Measurements from ENCODE around the gene LIFR. TPM values are rescaled to one million over a fixed set of nuclear protein-coding genes. Genes with fewer than 3 reads are reported as not detected.
A peak's percentile ranks its signal among the peaks of the same experiment; 100 is the strongest.

Gene LIFR
- total RNA-seq, 4 donors from 2014 or later, result 3.1 to 72.9 (median 16.9) TPM

DNA sequence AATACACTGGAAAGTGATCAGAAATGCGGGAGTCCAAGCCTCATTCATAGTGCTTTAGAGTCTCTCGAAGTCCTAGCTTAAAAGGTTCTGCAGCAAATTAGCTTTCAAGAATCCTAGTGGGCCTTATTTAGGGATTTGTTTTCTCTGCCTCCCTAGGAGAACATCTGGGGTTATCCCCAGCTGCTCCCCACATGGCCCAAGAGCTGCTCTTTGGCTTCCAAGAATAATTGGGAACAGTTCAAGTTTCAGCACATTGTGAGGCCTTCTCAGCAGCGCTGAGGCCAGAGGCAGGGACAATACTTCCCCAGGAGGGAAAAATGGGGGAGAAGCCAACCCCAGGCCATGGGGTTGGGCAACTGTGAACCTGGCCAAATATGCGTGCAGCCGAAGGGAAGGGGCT lies 108.7 kb downstream of the LIFR start:
- Histone ChIP-seq H3K36me3 (no peaks in the 10 kb centered on the region), H3K9me3 (no peaks in the 10 kb centered on the region), H3K4me1 (peaks cover 0 to 20% (median 3%) of the 10 kb centered on the region in 3 donors), H3K4me3 (no peak overlapping the region), H3K27me3 (peaks cover 0 to 27% (median 0%) of the 10 kb centered on the region in 4 donors), H3K27ac (peak overlapping the region in 1 of 4 donors; percentile 34)
- 80 to 90% methylated on average over 2 to 4 of the region's 5 CpGs for WGBS, 2 donors
- intact Hi-C loops (cut with DNase I), result loop anchor here (10.0 kb wide), 1 partner anchor 107 kb away; the partner anchor contains the start of gene LIFR
- DNase-seq, result no peak
- no peak for TF ChIP-seq POLR2A (IDR thresholded peaks at IDR 0.05)
- TF ChIP-seq, protein P1, sequence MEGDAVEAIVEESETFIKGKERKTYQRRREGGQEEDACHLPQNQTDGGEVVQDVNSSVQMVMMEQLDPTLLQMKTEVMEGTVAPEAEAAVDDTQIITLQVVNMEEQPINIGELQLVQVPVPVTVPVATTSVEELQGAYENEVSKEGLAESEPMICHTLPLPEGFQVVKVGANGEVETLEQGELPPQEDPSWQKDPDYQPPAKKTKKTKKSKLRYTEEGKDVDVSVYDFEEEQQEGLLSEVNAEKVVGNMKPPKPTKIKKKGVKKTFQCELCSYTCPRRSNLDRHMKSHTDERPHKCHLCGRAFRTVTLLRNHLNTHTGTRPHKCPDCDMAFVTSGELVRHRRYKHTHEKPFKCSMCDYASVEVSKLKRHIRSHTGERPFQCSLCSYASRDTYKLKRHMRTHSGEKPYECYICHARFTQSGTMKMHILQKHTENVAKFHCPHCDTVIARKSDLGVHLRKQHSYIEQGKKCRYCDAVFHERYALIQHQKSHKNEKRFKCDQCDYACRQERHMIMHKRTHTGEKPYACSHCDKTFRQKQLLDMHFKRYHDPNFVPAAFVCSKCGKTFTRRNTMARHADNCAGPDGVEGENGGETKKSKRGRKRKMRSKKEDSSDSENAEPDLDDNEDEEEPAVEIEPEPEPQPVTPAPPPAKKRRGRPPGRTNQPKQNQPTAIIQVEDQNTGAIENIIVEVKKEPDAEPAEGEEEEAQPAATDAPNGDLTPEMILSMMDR (IDR thresholded peaks at IDR 0.05), result no peak

DNA sequence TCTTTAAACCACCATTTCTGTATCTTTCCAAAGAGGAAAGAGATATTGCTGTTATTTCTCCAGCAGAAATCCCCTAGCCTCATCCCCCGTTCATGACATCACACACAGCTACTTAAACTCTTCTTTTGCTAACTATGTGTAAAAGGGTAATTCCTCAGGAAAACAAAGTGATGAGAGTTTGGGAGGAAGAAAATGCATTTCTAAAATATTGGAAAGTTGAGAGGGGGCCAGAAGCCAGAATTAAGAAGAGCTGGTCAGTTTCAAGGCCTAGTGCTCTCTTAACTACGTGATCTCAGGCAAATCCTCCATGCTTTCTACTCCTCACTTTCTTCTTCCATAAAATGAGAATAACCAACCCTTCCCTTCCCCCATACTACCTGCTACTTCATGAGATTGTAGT lies 109.4 kb downstream of the LIFR start:
- no peak overlapping the region for H3K4me3 ChIP-seq
- no peaks in the 10 kb centered on the region for H3K9me3 ChIP-seq
- DNase-seq, result no peak
- peaks cover 0 to 20% (median 3%) of the 10 kb centered on the region in 3 donors for H3K4me1 ChIP-seq
- no peak overlapping the region for H3K27ac ChIP-seq
- TF ChIP-seq, protein P1 (IDR thresholded peaks at IDR 0.05), result no peak
- no peak for TF ChIP-seq POLR2A (IDR thresholded peaks at IDR 0.05)
- WGBS, 2 donors, result 81 to 95% methylated on average over 2 of the region's 2 CpGs
- peaks cover 0 to 27% (median 0%) of the 10 kb centered on the region in 4 donors for H3K27me3 ChIP-seq
- no peaks in the 10 kb centered on the region for H3K36me3 ChIP-seq
- intact Hi-C loops (cut with DNase I), result loop anchor here (10.0 kb wide), 1 partner anchor 108 kb away; the partner anchor contains the start of gene LIFR

DNA sequence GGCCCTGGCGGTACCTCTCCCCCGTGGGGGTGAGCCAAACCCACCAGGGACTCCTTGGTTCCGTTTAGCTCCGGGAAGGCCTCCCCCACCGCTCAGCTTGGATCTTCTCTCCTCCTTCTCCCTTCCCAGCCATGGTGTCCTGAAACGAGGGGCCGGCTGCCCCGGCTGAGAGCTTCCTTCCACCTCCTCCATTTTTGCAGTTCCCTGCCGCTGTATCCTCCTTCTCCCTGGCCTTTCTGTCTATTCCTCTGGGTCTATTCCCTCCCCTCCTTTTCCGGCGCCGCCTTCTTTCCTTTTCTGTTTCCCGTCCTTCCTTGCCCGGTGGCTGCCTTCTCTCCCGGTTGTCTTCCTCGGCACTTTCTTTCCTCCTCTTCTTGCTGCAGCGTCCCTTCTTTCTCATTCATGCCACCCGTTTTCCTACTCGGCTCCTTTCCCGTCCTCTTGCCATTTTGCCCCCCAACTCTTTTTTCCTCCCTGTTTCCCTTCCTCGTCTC lies 110.4 kb downstream of the LIFR start:
- H3K9me3 ChIP-seq, result no peaks in the 10 kb centered on the region
- DNase-seq, result no peak
- peaks cover 0 to 20% (median 3%) of the 10 kb centered on the region in 3 donors for H3K4me1 ChIP-seq
- TF ChIP-seq, protein P1 (IDR thresholded peaks at IDR 0.05), result no peak
- no peak for TF ChIP-seq POLR2A (IDR thresholded peaks at IDR 0.05)
- intact Hi-C loops (cut with DNase I), result loop anchor here (10.0 kb wide), 1 partner anchor 109 kb away; the partner anchor contains the start of gene LIFR
- H3K36me3 ChIP-seq, result no peaks in the 10 kb centered on the region
- WGBS, 2 donors, result 79 to 81% methylated on average over 19 to 21 of the region's 21 CpGs
- H3K27me3 ChIP-seq, result peaks cover 0 to 23% (median 0%) of the 10 kb centered on the region in 4 donors
- H3K27ac ChIP-seq, result peak overlapping the region in 2 of 4 donors; percentile 46 to 50
- peak overlapping the region in 2 of 4 donors; percentile 18 to 21 for H3K4me3 ChIP-seq

DNA sequence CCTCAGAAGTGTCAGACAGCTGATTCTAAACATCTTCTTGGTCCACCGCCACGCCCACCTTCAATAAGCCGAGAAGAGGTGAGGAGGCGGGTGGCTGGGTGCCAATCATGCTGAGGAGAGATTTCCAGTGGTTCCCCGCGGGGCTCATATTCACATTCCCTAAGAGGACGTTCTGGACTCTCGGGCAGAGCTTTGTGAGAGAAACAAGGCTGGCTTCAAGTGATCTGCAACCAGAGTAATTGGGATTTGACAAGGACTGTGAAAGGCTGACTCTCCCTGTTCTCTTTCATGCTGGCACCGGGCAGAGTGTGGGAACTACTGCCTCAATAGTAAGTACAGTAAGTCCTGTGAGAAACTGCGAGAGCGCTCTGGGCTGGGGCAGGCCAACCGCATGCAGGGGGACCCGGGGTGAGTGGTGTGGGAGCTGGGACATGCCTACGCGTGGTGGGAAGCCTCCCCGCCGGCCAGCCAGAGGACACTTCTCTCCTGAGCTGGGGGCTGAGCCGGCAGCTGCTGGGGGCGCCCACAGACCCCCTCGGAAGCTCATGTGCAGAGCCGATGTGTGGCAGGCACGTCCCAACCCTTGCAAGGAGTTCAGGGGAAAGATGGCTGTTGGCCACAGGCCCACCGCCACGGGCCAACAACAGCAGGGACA lies 110.9 kb downstream of the LIFR start:
- no peak for TF ChIP-seq POLR2A (IDR thresholded peaks at IDR 0.05)
- TF ChIP-seq, protein P1 (IDR thresholded peaks at IDR 0.05), result no peak
- Histone ChIP-seq H3K4me3 (peak overlapping the region in 2 of 4 donors; percentile 18 to 21), H3K27me3 (peaks cover 0 to 29% (median 0%) of the 10 kb centered on the region in 4 donors), H3K27ac (peak overlapping the region in 2 of 4 donors; percentile 46 to 50), H3K36me3 (no peaks in the 10 kb centered on the region), H3K9me3 (no peaks in the 10 kb centered on the region), H3K4me1 (peaks cover 0 to 20% (median 3%) of the 10 kb centered on the region in 3 donors)
- intact Hi-C loops (cut with DNase I), result loop anchor here (10.0 kb wide), 1 partner anchor 109 kb away; the partner anchor contains the start of gene LIFR
- DNase-seq, result no peak
- 66 to 80% methylated on average over 16 to 18 of the region's 24 CpGs for WGBS, 2 donors

DNA sequence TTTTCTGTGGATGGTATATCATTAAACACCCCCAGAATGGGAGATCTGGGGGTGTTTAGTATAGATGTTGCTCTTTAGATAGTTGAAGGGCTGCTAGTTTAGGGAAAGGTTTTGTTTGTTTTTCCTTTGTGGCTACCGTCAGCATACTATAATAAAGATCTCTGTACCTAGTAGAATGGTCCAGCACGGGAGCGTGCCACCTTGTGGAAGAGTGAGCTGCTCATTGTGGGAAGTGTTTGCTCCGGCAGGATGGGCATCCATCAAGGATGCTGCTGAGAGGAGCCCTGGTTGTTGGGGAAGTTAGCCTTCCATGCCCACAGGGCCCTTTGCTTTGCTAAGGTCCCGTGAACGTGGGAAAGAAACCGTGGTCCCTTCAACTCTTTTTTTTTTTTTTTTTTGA lies 113.1 kb downstream of the LIFR start:
- WGBS, 2 donors, result 72 to 83% methylated on average over 7 of the region's 7 CpGs
- H3K4me3 ChIP-seq, result no peak overlapping the region
- H3K36me3 ChIP-seq, result no peaks in the 10 kb centered on the region
- no peak for DNase-seq
- no peaks in the 10 kb centered on the region for H3K9me3 ChIP-seq
- peaks cover 0 to 13% (median 3%) of the 10 kb centered on the region in 3 donors for H3K4me1 ChIP-seq
- peaks cover 0 to 22% (median 0%) of the 10 kb centered on the region in 4 donors for H3K27me3 ChIP-seq
- no peak for TF ChIP-seq POLR2A (IDR thresholded peaks at IDR 0.05)
- TF ChIP-seq, protein P1 (IDR thresholded peaks at IDR 0.05), result no peak
- intact Hi-C loops (cut with DNase I), result loop anchor here (5.0 to 10.0 kb wide), 2 partner anchors 111 to 364 kb away; partner anchors contain the start of gene LIFR
- H3K27ac ChIP-seq, result no peak overlapping the region
